ENCODE data around the gene IKZF3.

IKZF3 gene

DNA sequence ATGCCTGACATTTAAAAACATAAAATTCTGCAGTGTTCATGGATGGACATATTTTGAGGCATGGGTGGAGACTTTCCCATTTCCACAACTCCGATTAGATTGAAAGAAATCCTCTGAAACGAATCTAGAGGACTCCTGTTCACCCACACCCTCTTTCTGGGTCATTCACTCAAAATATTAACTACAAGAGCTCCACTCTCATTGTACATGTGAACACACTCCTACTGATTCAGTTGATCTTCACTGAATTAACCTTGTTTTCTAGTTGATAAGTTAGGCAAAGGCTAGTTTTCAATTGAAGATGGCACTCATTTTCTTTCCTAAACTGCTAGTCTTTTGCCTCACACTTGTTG lies 82.3 kb downstream of the IKZF3 start:
- TF ChIP-seq, protein P1, sequence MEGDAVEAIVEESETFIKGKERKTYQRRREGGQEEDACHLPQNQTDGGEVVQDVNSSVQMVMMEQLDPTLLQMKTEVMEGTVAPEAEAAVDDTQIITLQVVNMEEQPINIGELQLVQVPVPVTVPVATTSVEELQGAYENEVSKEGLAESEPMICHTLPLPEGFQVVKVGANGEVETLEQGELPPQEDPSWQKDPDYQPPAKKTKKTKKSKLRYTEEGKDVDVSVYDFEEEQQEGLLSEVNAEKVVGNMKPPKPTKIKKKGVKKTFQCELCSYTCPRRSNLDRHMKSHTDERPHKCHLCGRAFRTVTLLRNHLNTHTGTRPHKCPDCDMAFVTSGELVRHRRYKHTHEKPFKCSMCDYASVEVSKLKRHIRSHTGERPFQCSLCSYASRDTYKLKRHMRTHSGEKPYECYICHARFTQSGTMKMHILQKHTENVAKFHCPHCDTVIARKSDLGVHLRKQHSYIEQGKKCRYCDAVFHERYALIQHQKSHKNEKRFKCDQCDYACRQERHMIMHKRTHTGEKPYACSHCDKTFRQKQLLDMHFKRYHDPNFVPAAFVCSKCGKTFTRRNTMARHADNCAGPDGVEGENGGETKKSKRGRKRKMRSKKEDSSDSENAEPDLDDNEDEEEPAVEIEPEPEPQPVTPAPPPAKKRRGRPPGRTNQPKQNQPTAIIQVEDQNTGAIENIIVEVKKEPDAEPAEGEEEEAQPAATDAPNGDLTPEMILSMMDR (conservative IDR thresholded peaks at IDR 0.05; ENCODE audit: low read depth, low read length) = no peak
- no peak for DNase-seq (ENCODE audit: low read depth)
- no peak overlapping the region for H3K4me3 ChIP-seq (ENCODE audit: low read length)

DNA sequence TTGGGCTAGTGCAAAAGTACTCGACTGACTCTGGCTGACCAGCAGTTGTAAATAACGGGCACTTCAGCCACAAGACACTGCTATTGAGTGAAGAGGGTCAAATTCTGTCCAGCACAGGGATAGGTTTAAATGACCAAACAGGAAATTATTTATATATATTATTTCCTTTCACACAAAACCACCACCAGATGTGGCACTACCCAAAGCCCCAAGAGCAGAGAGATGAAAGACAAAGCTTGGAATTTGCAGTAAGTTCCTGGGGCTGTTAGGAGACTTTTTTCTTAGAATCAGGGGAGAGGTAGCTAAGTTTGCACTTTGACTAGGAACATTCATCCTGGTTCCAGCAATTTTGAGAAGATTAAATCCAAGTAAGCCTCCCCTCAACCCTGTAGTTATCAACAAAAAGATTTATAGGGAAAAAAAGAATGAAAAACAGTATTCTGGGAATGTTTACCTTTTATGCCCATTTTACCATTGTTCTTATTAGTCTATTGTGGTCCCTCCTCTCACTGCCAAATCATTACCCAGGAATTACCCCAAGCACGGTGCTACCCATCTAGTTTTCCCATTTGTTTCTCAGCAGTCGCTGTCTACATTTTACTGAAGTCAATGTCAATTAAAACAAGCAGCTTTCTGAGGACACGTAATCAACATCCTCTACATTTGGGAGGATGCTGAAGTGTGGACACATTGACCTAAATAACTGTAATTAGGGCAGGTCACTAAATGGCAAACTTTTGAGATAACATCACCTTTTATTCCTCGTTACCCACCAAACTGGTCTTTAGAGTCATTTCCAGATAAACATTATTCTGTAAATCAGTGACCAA lies 82.9 kb downstream of the IKZF3 start:
- no peak for DNase-seq (ENCODE audit: low read depth)

DNA sequence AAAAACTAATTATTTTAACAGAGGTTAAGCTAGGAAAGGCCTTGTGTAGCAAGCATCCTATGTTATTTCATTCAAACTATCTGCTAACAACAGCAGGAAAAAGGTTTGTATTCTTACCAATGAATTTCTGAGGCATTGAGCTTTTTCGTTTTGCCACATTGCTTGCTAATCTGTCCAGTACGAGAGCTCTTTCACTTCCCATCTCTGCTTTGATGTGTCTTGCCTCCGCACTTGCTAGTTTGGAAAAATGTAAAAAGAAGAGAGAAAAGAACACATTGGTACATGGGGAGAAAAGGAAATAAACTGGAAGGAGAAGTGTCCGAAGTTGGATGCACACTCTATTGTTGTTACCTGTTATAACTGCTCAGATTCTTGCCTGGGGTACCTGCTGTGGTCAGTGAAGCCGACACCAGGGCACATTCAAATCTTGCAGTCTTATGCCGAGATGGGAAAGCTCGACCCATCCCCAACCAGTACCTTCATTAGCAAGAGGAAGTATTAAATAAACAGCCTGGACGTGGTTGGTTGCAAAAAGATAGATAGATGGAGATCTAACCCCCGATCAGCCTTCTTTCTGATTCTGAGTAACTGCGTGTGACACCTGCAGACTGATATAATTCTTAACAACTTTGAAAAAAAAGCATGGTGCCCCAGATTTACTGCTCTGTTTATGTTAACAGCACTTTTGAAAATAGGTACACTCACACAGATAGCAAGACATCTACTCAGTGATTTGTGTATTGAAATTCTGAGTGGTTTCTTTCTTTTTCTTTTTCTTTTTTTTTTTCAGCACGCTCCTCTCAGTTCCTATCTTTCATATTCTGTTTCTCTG lies 86.4 kb downstream of the IKZF3 start:
- no peak overlapping the region for H3K4me3 ChIP-seq (ENCODE audit: low read length)
- TF ChIP-seq, protein P1 (conservative IDR thresholded peaks at IDR 0.05; ENCODE audit: low read depth, low read length) = no peak
- no peak for DNase-seq (ENCODE audit: low read depth)

More for the DNA sequence above, 82.9 kb downstream of the IKZF3 start:
- no peak overlapping the region for H3K4me3 ChIP-seq (ENCODE audit: low read length)
- TF ChIP-seq, protein P1 (conservative IDR thresholded peaks at IDR 0.05; ENCODE audit: low read depth, low read length) = no peak

DNA sequence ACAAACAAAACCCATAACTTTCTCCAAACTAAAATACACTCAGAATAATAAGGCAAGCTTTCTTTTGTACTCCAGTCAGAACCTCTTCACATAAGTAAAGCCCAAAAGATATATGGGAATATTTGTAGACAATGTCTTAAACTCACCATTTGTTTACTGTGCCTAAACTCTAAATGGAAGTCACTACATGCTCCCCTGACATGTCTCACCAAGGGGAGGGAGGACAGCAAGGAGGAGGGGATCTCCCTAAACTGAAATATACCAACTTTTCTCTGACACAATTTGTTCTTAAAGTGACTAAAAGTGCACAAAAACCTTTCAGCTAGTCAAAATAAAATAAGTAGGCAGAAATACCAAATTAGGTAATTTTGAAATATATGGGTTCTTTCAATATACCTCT lies 87.9 kb downstream of the IKZF3 start:
- TF ChIP-seq, protein P1 (conservative IDR thresholded peaks at IDR 0.05; ENCODE audit: low read depth, low read length) = no peak
- H3K4me3 ChIP-seq (ENCODE audit: low read length) = no peak overlapping the region
- DNase-seq (ENCODE audit: low read depth) = no peak

DNA sequence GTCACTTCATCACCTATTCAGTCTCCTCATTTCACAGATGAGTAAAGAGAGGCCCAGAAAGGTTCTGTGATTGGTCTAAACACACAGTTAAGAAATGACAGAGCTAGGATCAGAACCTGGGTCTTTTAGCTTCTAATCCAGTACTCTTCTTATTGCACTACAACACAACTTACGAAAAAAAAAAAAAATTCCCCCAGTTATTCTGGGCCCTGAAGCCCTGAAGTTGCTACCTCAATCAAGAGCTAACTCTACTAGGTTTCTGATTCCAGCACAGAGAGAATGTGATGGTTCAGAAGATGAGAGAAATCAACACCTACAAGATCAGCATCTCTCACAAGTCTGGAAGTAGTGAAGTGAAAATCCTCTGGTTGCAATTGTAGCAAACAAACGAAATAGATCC lies 89.1 kb downstream of the IKZF3 start:
- TF ChIP-seq, protein P1 (conservative IDR thresholded peaks at IDR 0.05; ENCODE audit: low read depth, low read length) = no peak
- no peak for DNase-seq (ENCODE audit: low read depth)
- H3K4me3 ChIP-seq (ENCODE audit: low read length) = no peak overlapping the region

DNA sequence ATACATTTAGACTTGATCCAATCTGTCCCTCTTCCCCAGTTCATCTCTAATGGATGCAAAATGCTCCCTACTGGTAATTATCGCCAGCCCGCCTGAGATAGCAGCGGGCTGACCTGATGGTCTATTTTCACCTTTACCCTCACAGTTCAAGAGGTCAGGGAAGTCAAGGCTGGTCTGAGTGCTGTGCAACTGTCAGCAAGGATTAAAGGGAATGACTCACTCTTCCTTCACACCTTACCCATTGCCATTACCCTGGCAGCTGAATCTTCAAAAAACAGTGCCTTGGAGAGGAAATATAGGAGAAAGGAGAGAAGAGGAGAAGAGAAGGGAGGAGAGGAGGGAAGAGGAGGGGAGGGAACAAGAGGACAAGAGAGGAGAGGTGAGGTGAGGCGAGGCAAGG lies 90.1 kb downstream of the IKZF3 start:
- DNase-seq (ENCODE audit: low read depth) = no peak
- TF ChIP-seq, protein P1 (conservative IDR thresholded peaks at IDR 0.05; ENCODE audit: low read depth, low read length) = no peak
- H3K4me3 ChIP-seq (ENCODE audit: low read length) = no peak overlapping the region

Measured in retinal pigment epithelial cell (primary cell).